Raji (cell line): ENCODE results near the gene NEURL3.

Experiments used
- POLR2A ChIP-seq: IDR thresholded peaks from 2 replicates; pipeline ENCODE4 v1.6.1; 2011; ENCODE audit warnings: low read depth, low read length, control low read depth; ENCODE audit not compliant: insufficient read depth

The NEURL3 gene

DNA sequence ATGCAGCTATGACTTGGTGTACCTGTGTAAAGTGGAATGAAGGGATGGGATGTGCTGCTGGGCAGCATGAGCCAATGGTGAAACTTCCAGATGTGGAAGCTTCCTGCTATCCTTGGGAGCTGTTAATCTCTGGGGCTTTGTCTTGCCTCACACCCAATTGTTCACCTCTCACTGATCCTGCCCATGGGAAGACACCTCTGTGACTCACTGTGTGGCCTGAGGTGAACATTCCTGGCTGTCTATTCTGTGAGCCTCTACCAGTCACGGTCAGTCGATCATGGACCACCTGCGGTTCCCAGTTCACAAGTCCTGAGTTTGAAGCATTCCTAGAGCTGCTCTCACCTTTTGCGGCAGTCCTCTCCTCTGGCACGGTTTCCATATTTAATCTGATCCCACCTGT, 12.1 kb downstream of the NEURL3 start:
- no peak for TF ChIP-seq POLR2A

DNA sequence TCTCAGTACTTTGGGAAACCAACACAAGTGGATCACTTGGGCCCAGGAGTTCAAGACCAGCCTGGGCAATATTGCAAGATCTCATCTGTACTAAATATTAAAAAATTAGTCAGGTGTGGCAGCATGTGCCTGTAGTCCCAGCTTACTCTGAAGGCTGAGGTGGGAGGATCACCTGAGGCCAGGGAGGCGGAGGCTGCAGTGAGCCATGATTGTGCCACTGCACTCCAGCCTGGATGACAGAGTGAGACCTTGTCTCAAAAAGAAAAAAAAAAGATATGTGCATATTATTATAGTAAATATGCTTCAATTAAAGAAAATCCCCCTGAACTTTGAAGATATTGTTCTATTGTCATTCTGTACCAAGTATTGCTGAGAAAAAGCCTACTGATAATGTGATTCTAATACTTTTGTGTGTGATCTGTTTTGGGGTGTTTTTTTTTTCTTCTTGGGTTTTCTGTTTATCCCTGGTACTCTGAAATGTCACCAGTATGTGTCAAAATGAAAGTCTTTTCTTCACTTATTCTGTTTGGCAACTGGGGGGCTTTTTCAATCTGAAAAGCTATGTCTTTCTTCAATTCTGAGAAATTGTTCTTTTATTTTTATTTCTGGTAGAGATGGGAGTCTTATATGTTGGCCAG, 13.2 kb downstream of the NEURL3 start:
- no peak for TF ChIP-seq POLR2A

GRCh38 chr2:96489663-96490062, 15.5 kb downstream of the NEURL3 start:
- TF ChIP-seq POLR2A: no peak

DNA sequence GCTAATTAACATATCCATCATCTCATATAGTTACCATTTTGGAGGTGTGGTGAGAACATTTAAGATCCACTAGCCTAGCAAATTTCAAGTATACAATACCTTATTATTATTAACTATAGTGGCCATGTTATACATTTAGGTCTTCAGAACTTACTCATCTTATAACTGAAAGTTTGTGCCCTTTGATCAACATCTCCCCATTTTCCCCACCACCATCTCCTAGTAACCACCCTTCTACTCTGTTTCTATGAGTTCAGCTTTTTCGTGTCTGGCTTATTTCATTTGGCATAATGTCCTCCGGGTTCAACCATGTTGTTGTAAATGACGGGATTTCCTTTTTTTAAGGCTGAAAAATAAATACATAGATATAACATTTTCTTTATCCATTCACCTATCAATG, 15.9 kb downstream of the NEURL3 start:
- no peak for TF ChIP-seq POLR2A

DNA sequence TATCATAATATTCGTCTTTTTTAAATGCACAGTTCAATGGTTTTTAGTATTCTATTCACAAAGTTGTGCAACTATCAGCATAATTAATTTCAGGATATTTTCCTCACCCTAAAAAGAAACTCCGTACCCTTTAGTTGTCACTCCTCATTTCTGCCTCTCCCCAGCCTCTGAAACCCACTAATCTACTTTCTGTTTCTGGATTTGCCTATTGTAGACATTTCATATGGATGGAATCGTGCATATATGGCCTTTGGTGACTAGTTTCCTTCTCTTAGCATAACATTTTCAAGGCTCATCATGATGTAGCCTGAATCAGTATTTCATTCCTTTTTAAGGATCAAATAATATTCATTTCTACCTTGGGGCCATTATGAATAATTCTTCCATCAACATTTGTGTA, 18.5 kb downstream of the NEURL3 start:
- no peak for TF ChIP-seq POLR2A

DNA sequence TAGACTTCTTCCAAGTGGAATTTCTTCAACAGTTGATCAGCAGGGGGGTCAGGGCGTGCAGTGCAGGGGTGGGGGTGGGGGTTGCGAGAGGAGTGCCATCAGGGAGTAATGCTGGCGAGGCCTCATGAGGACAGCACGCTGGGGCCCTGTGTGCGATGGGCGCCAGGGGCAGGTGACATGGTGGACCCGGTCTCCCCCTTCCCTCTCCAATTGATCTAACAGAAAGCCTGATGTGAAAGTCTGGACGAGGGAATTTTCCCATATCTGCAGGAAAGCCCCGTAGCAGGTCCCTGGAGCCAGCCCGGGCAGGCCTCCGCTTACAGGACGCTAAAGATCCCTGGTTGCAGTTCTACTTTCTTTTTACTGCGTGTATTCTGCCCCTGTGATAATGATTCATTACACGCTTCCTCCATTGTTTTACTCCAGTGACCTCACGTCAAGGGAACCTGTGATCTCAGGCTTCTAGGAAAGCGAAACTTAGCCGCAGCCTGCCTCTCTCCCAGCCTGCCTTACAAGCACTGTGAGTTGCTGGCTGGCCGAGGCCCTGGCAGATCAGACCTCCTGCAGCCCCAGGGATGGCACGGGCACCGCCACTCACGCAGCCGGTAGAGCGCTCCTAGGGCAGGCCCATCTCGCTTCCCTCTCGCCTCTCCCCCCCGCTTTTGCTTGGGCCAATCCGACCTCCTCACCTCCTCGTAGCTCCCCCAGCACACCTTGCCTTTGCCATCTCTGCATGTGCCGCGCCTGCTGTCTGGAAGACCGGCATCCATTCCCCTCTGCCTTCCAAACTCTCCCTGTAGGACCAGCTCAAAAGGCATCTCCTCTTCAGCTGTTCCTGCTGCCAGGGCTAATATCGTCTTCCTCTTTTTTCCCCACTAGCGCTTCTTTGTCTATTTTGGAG, 19.2 kb downstream of the NEURL3 start:
- TF ChIP-seq POLR2A: no peak

DNA sequence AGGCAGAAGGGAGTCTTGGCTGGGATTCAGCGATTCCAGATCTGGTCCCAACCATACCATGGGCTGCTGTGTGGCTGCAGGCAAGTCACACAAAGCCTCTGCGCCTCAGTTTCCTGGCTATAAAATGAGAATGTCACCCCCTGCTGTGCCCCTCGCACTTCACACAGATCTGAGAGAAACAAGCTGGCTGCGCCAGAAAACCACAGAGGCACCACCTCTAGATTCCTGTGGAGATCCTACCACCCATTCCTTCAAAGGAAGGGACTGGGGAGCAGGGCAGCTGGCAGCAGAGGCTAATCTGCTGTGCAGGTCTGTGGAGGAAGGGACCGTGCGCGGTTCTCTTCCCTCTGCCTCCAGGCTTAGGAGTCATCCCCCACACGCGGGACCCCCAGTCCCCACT, 19.8 kb downstream of the NEURL3 start:
- no peak for TF ChIP-seq POLR2A

DNA sequence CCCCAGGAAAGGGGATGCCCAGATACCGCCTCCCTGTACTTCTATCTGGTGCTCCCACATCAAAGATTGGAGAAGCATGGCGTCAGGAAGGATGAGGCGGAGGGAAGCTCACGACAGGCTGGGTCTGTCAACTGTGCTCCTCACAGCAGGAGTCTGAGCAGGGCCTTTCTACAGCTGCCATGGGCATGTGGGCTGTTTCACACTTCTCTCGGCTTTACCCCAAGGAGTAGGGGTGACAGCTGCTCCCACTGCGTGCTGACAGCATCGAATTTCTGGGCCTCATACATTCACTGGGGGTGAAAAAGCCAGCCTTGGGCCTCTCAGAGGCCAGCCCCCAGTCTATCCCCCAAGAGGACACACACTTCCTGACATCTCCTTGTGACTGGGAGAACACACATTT, 21.1 kb downstream of the NEURL3 start:
- no peak for TF ChIP-seq POLR2A

DNA sequence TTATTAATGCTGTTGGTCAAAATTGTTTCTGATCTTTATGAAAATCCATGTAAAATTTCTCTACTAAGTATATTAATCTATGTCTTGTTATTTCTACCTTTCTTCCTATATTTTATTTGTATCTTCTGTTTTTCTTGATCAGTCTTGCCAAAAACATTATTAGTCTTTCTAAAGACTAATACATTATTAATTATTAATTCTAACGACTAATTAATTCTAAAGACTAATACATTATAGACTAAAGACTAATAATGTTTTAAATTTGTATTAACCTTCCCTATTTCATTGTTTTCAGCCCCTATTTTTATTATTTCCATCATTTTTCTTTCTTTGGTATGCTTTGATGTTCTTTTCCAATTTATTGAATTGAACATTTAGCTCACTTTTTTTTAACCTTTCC, 27.7 kb downstream of the NEURL3 start:
- TF ChIP-seq POLR2A: no peak

DNA sequence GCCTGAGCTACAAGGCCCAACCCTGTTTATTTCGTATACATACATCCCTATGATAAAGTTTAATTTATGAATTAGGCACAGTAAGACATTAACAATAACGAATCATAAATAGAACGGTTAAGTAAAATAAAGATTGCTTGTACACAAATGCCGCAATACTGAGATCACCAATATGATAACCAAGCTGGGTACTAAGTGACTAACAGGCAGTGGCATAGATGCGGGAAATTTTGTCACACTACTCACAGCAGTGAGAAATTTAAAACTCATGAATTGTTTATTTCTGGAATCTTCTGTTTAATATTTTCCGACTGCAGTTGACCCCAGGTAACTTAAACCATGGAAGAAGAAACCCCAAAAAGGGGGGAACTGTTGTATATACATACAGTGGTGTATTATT, 33.4 kb downstream of the NEURL3 start:
- no peak for TF ChIP-seq POLR2A

DNA sequence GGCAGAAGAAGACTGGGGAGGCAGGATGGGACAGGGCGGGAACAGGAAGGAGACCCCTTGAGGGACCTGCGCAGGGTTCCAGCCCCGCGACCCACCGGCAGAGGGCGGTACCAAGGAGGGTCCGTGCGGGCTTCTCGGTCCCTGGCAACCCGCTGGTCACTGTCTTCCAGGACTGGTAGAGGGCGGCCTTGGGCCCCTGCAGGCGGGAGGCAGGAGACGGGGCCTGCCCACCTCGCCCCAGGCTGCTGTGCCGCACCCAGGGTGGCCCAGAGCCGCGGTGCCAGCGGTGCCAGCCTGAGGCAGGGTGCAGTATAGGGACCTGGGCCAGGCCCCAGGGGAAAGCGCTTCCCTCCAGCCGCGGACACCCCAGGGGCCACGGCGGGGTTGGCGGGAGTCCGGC, 34.5 kb downstream of the NEURL3 start:
- TF ChIP-seq POLR2A: no peak

GRCh38 chr2:96470109-96470508, 35.0 kb downstream of the NEURL3 start:
- TF ChIP-seq POLR2A: no peak

DNA sequence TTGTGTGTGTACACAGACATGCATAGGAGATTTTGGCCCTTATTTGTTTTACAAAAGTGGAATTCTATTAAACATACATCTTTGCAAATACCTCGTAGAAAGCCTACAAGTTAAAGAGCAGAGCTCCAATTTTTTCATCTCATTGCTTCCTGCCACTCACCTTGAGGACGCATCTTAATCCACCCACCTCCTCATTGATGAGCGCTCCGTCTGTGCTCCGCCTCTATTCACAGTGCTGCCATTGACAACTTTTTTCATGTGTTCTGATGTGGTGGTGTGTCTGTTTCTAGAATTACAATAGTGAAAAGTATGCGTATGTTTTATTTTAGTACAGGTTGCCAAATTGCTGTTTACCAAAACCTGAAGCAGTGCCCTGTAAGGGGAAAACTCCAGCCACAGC, 36.3 kb downstream of the NEURL3 start:
- no peak for TF ChIP-seq POLR2A

DNA sequence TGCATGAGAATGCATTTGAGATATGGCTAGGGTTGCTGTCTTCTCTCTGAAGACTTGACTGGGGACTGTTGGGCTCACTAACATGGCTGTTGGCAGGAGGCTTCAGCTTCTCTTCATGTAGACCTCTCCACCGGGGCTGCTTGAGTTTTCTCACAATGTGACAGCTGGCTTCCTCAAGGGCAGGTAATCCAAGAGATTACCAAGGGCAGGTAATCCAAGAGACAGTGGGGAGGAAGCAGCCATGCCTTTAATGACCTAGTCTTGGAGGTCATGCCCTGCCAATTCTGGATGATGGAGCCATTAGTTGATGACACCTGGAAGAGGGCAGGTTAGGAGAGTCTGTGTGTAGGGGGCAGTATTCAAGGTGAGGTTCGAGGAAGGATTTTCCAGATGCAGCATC, 40.5 kb downstream of the NEURL3 start:
- TF ChIP-seq POLR2A: no peak

DNA sequence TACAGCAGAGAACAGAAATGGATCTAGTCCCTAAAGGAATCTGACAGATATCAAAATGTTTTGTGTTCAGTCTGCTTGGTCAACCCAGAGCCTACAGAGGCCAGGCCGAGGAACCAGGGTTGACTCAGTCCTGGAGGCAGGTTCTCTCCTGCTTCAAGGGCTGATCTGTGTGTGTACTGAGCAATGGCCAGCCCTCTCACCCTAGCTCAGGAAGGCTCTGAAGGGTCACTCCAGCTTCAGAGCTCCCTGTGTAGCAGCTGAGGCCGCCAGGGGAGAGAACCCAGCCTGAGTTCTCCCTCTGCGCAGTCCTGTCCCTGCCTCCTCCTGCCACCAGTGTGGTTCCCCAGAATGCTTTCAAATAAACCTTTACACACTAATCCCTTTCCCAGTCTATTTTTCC, 41.1 kb downstream of the NEURL3 start:
- TF ChIP-seq POLR2A: no peak

DNA sequence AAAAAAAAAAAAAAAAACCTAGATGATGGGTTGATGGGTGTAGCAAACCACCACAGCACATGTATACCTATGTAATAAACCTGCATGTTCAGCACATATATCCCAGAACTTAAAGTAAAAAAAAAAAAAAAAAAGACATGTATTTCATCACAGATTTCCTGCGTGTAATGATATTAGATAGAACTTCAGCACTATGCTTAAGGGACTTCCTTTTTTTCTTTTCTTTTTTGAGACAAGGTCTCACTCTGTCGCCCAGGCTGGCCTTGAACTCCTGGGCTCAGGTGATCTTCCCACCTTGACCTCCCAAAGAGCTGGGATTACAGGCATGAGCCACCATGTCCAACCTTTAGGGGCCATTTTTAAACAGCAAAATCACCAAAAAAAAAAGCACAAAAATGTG, 42.0 kb downstream of the NEURL3 start:
- TF ChIP-seq POLR2A: no peak
